Liver (tissue), 9 donors: Measurements from ENCODE around the gene SH3PXD2A. TPM values are rescaled to one million over a fixed set of nuclear protein-coding genes. Genes with fewer than 3 reads are reported as not detected.

ENCODE experiments used
- DNase-seq: peaks from one replicate; pipeline ENCODE4 v3.0.0-alpha.2; 2017; ENCODE audit warnings: low spot score
- H3K27ac ChIP-seq, 2 donors: one replicate each; pipeline ENCODE4 v1.7.0; 2013; ENCODE audit warnings: inconsistent platforms in 2 of 2, low read length in 2 of 2, control low read depth in 1 of 2, low read depth in 1 of 2, mild to moderate bottlenecking in 1 of 2
- H3K27me3 ChIP-seq, 4 donors: one replicate each; pipeline versions ENCODE4 v1.6.1 to v1.7.0; 2013; ENCODE audit warnings: low read length in 3 of 4, inconsistent platforms in 1 of 4, mild to moderate bottlenecking in 1 of 4, moderate library complexity in 1 of 4; ENCODE audit not compliant: control insufficient read depth in 4 of 4, insufficient read depth in 4 of 4
- H3K36me3 ChIP-seq, 4 donors: one replicate each; pipeline versions ENCODE4 v1.6.1 to v1.7.0; 2013; ENCODE audit warnings: low read length in 3 of 4, mild to moderate bottlenecking in 3 of 4, low read depth in 1 of 4, moderate library complexity in 1 of 4; ENCODE audit not compliant: control insufficient read depth in 4 of 4, insufficient read depth in 3 of 4
- H3K4me1 ChIP-seq, 4 donors: one replicate each; pipeline versions ENCODE4 v1.6.1 to v1.7.0; 2013; ENCODE audit warnings: low read length in 3 of 4, mild to moderate bottlenecking in 3 of 4, moderate library complexity in 1 of 4; ENCODE audit not compliant: control insufficient read depth in 4 of 4, insufficient read depth in 4 of 4
- H3K4me3 ChIP-seq, 3 donors: one replicate each; pipeline versions ENCODE4 v1.6.1 to v1.7.0; 2013; ENCODE audit warnings: low read length in 3 of 3, control low read depth in 1 of 3, low read depth in 1 of 3, mild to moderate bottlenecking in 1 of 3
- H3K9ac ChIP-seq, 2 donors: one replicate each; pipeline ENCODE4 v1.7.0; 2013; ENCODE audit warnings: low read length in 2 of 2, mild to moderate bottlenecking in 2 of 2, moderate library complexity in 2 of 2, control low read depth in 1 of 2, low read depth in 1 of 2
- H3K9me3 ChIP-seq, 4 donors: one replicate each; pipeline versions ENCODE4 v1.6.1 to v1.7.0; 2013; ENCODE audit warnings: low read length in 3 of 4; ENCODE audit not compliant: control insufficient read depth in 4 of 4
- ATF3 ChIP-seq: IDR thresholded peaks from 2 replicates; pipeline ENCODE4 v1.6.1; 2016; ENCODE audit warnings: antibody characterized with exemption
- CTCF ChIP-seq: fragments of 150-350 bp; IDR thresholded peaks from 2 replicates; pipeline ENCODE4 v1.5.1; 2017; ENCODE audit warnings: improper control_type of control experiment, low read depth, low read length; ENCODE audit not compliant: missing input control
- FOXA1 ChIP-seq: IDR thresholded peaks from 2 replicates; pipeline ENCODE4 v1.6.1; 2016; ENCODE audit warnings: antibody characterized with exemption
- FOXA2 ChIP-seq: IDR thresholded peaks from 2 replicates; pipeline ENCODE4 v1.6.1; 2016; ENCODE audit warnings: antibody characterized with exemption
- GABPA ChIP-seq, 2 donors: IDR thresholded peaks in 1 of 2; conservative IDR thresholded peaks in 1 of 2; 2 replicates each; pipeline ENCODE4 v1.6.1; 2016; ENCODE audit warnings: antibody characterized with exemption in 2 of 2, mild to moderate bottlenecking in 1 of 2, moderate library complexity in 1 of 2
- HNF4A ChIP-seq, 2 donors: conservative IDR thresholded peaks; 2 replicates each; pipeline ENCODE4 v1.6.1; 2016; ENCODE audit warnings: antibody characterized with exemption in 2 of 2, mild to moderate bottlenecking in 2 of 2
- HNF4G ChIP-seq: IDR thresholded peaks from 2 replicates; pipeline ENCODE4 v1.6.1; 2016; ENCODE audit warnings: antibody characterized with exemption
- MAX ChIP-seq: IDR thresholded peaks from 2 replicates; pipeline ENCODE4 v1.6.1; 2016; ENCODE audit warnings: antibody characterized with exemption
- NR2F2 ChIP-seq: IDR thresholded peaks from 2 replicates; pipeline ENCODE4 v1.6.1; 2016; ENCODE audit warnings: antibody characterized with exemption
- RAD21 ChIP-seq, 2 donors: IDR thresholded peaks; 2 replicates each; pipeline ENCODE4 v1.6.1; 2016; ENCODE audit warnings: antibody characterized with exemption in 2 of 2, mild to moderate bottlenecking in 2 of 2
- REST ChIP-seq: IDR thresholded peaks from 2 replicates; pipeline ENCODE4 v1.6.1; 2016; ENCODE audit warnings: antibody characterized with exemption, mild to moderate bottlenecking
- SP1 ChIP-seq: IDR thresholded peaks from 2 replicates; pipeline ENCODE4 v1.6.1; 2018; ENCODE audit warnings: antibody characterized with exemption, mild to moderate bottlenecking
- TAF1 ChIP-seq: conservative IDR thresholded peaks from 2 replicates; pipeline ENCODE4 v1.6.1; 2016; ENCODE audit warnings: antibody characterized with exemption, mild to moderate bottlenecking
- YY1 ChIP-seq: IDR thresholded peaks from 2 replicates; pipeline ENCODE4 v1.6.1; 2016; ENCODE audit warnings: antibody characterized with exemption, mild to moderate bottlenecking
- WGBS: extraction: QIAGEN DNeasy Blood & Tissue Kit; methylation state at CpG from one replicate; pipeline ENCODE4 v1.1.7; 2013; 5-methylcytosine and 5-hydroxymethylcytosine counted together
- polyA plus RNA-seq, 2 donors: library from polyadenylated mRNA; stranded (reverse) in 1 of 2; unstranded in 1 of 2; fragments of 200-250 nt in 1 of 2; fragments of >200 nt in 1 of 2; fragmentation: Nextera tagmentation in 1 of 2; extraction: Ambion mirVana in 1 of 2; gene quantifications; one replicate each; pipeline versions ENCODE4 v1.2.1 to v1.2.3, GENCODE V29; 2013 to 2015
- total RNA-seq, 2 donors: library from RNA; depleted of rRNA; stranded (reverse); fragments of >200 nt; gene quantifications; one replicate each; pipeline ENCODE4 v1.2.3, GENCODE V29; 2014
- TF ChIP-seq, protein P1 (sequence below): IDR thresholded peaks from 2 replicates; pipeline ENCODE4 v1.6.1; 2016; ENCODE audit warnings: antibody characterized with exemption
- donor health status: healthy.
- donor health status: healthy.
- donor health status: healthy.
- donor health status: healthy.
- donor health status: healthy.

The SH3PXD2A gene
- total and polyA plus RNA-seq, 4 donors, result 0.82 to 5.5 (median 3.9) TPM

GRCh38 chr10:103575416-103576075, 279.8 kb downstream of the SH3PXD2A start:
- Histone ChIP-seq H3K27ac (no peak overlapping the region), H3K9ac (no peak overlapping the region), H3K4me3 (no peak overlapping the region), H3K4me1 (peaks cover 4 to 31% (median 17%) of the 10 kb centered on the region in 4 donors), H3K27me3 (no peaks in the 10 kb centered on the region), H3K36me3 (no peaks in the 10 kb centered on the region), H3K9me3 (no peaks in the 10 kb centered on the region)
- DNase-seq, result no peak
- no peak for TF ChIP-seq HNF4A (conservative IDR thresholded peaks at IDR 0.05)
- TF ChIP-seq YY1, result no peak
- WGBS, result 85% methylated on average over 6 of the region's 6 CpGs

GRCh38 chr10:103574097-103575061, 281.0 kb downstream of the SH3PXD2A start:
- WGBS, result 94% methylated on average over 16 of the region's 16 CpGs
- Histone ChIP-seq H3K9ac (no peak overlapping the region), H3K4me3 (no peak overlapping the region), H3K36me3 (no peaks in the 10 kb centered on the region), H3K27ac (no peak overlapping the region), H3K27me3 (no peaks in the 10 kb centered on the region), H3K4me1 (peaks cover 4 to 31% (median 17%) of the 10 kb centered on the region in 4 donors), H3K9me3 (no peaks in the 10 kb centered on the region)
- TF ChIP-seq, protein P1, sequence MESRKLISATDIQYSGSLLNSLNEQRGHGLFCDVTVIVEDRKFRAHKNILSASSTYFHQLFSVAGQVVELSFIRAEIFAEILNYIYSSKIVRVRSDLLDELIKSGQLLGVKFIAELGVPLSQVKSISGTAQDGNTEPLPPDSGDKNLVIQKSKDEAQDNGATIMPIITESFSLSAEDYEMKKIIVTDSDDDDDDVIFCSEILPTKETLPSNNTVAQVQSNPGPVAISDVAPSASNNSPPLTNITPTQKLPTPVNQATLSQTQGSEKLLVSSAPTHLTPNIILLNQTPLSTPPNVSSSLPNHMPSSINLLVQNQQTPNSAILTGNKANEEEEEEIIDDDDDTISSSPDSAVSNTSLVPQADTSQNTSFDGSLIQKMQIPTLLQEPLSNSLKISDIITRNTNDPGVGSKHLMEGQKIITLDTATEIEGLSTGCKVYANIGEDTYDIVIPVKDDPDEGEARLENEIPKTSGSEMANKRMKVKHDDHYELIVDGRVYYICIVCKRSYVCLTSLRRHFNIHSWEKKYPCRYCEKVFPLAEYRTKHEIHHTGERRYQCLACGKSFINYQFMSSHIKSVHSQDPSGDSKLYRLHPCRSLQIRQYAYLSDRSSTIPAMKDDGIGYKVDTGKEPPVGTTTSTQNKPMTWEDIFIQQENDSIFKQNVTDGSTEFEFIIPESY, result no peak
- no peak for TF ChIP-seq SP1
- TF ChIP-seq TAF1, result no peak
- no peak for TF ChIP-seq HNF4G
- TF ChIP-seq MAX, result no peak
- no peak for TF ChIP-seq HNF4A (conservative IDR thresholded peaks at IDR 0.05)
- TF ChIP-seq CTCF, result no peak
- no peak for TF ChIP-seq RAD21 (IDR thresholded peaks at IDR 0.05)
- no peak for TF ChIP-seq YY1
- TF ChIP-seq REST, result no peak
- no peak for TF ChIP-seq GABPA (IDR thresholded peaks at IDR 0.05 in 1 of 2, conservative IDR thresholded peaks at IDR 0.05 in 1 of 2)
- TF ChIP-seq FOXA2, result no peak
- no peak for TF ChIP-seq FOXA1
- TF ChIP-seq NR2F2, result no peak
- TF ChIP-seq ATF3, result no peak
- no peak for DNase-seq
